Stimulated activated CD4-positive, alpha-beta T cell treated with anti-CD3 and anti-CD28 coated beads, TNF-alpha, amount 100 ng/mL, for 24 hours (primary cell): ENCODE measurements around the gene MXRA8.

Experiments
- DNase-seq, 3 experiments: peaks; one replicate each; pipeline ENCODE4 v3.0.0-alpha.2; 2020; ENCODE audit warnings: low read depth in 3 of 3

Gene MXRA8

DNA sequence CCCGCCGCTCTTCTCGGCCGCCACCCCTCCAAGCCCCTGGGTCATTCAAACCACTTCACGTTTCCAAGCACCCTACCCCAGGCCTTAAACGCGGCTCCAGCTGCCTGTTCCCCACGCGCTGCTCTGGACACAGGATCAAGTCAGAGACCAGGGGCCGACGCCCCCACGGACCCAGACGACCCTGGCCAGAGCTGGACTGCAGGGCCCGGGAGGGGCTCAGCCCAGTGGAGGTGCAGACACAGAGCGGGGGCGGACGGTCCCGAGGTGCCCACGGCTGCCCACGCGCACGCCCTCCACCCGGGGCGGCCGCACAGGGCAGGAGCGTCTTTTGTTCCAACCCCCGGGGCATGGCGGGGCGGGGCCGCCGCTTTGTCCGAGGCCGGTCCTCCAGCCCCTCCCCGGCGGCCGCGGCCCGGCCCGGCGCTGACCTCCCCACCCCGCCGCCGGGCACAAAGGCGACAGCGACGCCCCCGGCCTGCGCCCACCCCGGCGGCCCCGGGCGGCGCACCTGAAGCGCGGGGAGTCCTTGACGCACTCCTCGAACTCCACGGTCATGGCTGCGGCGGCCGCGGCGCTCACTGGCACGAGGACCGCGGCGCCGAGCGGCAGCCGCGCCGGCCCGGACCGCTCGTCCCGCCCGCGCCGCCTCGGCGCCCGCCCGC is 51.0 kb downstream of the MXRA8 start:
- no peak for DNase-seq

DNA sequence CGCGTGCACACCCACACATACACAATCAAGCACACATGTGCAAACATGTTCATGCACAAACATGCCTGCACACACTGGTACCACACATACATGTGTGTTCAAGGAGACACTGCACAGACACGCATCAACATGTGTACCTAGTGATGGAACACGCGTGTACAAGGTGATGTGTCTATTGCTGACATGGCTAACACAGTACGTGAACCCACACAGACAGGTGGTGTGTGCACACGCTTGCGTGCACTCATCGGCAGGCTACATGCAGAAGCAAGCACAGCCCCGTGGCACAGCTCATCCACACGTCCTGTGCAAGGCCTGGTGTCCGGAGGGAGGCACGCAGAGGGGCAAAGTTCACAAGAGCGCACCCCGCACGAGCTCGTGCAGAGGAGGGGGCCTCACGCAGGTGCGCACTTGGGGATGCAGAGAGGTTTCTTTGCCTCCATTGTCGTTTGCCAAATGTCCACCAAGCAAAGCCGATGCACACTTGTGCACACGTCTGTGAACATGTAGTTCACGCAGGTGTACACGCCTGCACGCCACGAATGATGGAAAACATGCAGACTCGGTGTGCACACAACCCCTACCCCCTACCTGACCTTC is 51.6 kb downstream of the MXRA8 start:
- DNase-seq = no peak

DNA sequence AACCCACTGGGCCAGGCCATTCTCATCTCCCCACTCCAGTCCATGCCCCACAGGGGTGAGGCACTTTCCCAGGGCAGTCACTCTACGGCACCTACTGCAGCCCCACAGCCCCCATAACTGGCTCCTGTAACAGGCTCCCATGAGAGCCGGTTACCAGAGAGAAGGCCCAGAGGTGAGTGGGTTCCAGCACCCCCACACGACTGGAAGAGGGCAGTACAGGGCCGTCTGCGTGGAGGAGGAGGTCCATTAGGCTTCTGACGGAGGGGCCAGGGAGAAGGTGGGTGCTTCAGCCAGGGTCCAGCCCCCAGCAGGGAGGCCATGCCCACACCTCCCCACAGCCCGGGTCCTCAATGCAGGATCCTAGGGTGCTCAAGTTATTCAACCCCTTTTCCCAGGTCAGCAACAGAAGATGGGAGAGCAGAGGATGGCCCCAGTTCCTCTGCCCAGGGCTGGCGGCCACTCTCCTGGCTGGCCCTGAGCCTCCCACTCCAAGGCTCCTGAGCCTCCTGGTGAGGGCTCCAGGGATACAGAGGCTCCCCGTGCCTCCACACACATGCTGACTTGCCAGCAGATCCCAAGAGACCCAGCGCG is 52.2 kb downstream of the MXRA8 start:
- DNase-seq = no peak

DNA sequence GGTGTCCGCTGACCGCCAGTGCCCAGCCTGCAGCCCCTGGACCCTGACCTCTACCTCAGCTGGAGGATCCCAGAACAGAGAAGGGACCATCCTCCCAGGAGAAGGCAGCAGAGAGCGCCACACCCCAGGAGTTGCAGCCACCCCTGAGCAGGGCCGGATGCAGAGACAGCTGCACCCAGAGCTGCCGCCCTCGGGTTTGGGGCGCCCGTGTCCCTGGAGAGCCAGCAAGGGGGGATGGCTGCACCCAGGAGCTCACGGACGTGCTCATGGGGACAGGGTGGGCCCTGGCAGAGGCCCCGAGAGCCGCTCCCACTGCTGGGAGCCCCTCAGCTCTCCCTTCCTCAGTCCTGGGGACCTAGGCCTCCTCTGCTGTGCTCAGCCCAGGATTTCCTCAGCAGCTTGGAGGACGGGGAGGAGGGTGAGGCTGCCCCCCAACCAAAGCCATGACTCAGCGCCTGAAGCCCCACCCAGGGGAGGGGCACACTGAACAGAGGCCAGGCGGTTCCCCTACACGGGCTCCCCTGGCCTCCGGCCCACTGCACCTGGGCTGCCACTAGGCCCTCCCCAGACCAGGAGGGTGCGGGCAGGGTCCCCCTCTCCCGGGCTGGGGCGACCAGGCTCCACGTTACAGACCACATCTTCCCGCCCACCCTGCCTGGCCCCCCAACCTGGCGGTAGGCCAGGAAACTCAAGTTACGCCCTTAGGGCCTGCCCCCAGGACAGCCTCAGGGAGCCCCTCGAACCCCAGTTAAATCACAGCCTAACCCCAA is 52.9 kb downstream of the MXRA8 start:
- DNase-seq = peak in 2 of 3 experiments; percentile 36 to 74

- DNase-seq = no peak
These were observed 53.7 kb downstream of the MXRA8 start for GRCh38 chr1:1304331-1305299.

DNA sequence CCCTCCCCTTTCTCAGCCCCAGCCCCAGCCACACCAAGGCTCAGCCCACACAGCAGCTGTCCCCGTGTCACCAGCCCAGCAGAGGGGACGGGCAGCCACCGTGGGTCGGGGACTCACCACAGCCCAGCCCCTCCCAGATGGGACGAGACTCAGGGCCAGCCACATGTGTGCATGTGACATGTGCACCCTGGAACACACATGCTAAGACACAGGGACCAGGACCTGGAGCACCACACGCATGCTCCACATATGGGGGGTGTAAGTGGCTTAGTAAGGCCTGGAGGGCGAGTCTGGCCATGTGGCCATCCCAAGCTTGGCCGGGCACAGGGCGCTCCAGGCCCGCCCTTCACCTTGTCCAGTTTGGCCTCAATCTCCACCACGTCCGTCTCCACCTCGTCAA is 54.6 kb downstream of the MXRA8 start:
- DNase-seq = no peak

DNA sequence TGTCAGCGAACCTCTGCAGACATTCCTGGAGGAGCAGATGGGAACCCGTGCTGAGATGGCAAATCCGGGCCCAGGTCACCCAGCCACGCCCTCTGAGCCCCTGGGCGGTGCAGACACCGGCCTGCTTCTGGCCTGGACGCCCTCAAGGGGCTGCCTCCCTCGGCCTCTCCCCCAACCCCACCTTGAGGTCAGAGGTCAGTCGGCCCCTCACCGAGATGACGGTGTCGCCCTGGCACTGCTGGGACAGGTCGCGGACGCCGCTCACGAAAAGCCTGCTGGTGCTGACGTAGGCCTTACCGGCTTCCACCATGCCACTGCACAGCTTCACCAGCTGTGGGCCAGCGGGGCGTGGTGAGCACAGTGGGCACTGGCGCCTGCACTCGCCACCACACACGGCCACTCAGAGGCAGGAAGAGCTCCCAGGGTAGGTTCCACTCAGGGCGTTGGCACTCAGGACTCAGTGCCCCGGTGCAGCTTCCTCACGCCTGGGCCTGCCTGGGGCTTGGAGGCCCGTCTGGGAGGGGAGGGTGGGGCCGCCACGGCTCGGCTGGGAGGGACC is 55.3 kb downstream of the MXRA8 start:
- no peak for DNase-seq
